C4-2B (cell line): ENCODE results near the gene CHST1.

ENCODE experiments used
- H3K27ac ChIP-seq: fragments of 450-650 bp; 2 replicates; pipeline ENCODE4 v1.5.1; 2017
- CTCF ChIP-seq: fragments of 450-650 bp; conservative IDR thresholded peaks from 2 replicates; pipeline ENCODE4 v1.5.1; 2017; ENCODE audit warnings: mild to moderate bottlenecking
- ZFX ChIP-seq: fragments of 450-650 bp; IDR thresholded peaks from 2 replicates; pipeline ENCODE4 v1.6.1; 2017

Gene CHST1

GRCh38 chr11:45683271-45684058, 18.0 kb upstream of the CHST1 start:
- no peak for TF ChIP-seq CTCF
- TF ChIP-seq ZFX, result no peak
- H3K27ac ChIP-seq, result no peak overlapping the region

GRCh38 chr11:45679806-45680205, 14.4 kb upstream of the CHST1 start:
- H3K27ac ChIP-seq, result no peak overlapping the region
- no peak for TF ChIP-seq ZFX
- TF ChIP-seq CTCF, result no peak

- no peak for TF ChIP-seq ZFX
- TF ChIP-seq CTCF, result no peak
- H3K27ac ChIP-seq, result no peak overlapping the region
Measured at GRCh38 chr11:45678976-45679375, 13.6 kb upstream of the CHST1 start.

- TF ChIP-seq CTCF, result no peak
- TF ChIP-seq ZFX, result no peak
- H3K27ac ChIP-seq, result no peak overlapping the region
Measured at GRCh38 chr11:45677770-45678512, 12.5 kb upstream of the CHST1 start.

- H3K27ac ChIP-seq, result no peak overlapping the region
- TF ChIP-seq CTCF (no peak), ZFX (no peak)
Measured at GRCh38 chr11:45676522-45677095, 11.2 kb upstream of the CHST1 start.

- H3K27ac ChIP-seq, result no peak overlapping the region
Measured at GRCh38 chr11:45675646-45676045, 10.2 kb upstream of the CHST1 start.

GRCh38 chr11:45674481-45675190, 9.2 kb upstream of the CHST1 start:
- TF ChIP-seq CTCF (no peak), ZFX (no peak)
- no peak overlapping the region for H3K27ac ChIP-seq

More at GRCh38 chr11:45675646-45676045, 10.2 kb upstream of the CHST1 start:
- TF ChIP-seq ZFX, result no peak
